Fibroblast of gingiva (primary cell): ENCODE data around the gene VDAC1.
"Not testable (repeated sequence)": the region's sequence is repeated elsewhere in the genome, so short reads cannot be mapped to it uniquely, and the experiment has no call there.

Experiments used
- DNase-seq: peaks from one replicate; pipeline ENCODE4 v3.0.0-alpha.2; 2011; ENCODE audit warnings: low read depth

Gene VDAC1

GRCh38 chr5:133995341-133995740, 9.4 kb downstream of the VDAC1 start:
- DNase-seq, result no peak

DNA sequence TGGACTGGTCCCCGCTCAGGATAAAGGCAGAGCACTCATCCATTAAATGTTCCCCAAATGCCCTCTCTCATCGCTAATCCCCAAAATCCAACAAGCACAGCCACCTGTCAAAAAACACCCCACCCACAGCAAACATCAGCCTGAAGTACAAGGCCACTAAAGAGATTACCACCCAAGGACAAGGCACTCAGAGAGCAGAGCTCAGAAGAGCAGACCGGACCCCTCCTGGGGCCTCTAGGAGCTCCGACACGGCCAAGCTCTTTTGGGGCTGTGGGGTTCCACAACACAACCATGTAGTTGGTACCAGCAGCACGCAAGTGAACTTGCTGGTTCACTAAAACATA, 9.8 kb downstream of the VDAC1 start:
- DNase-seq, result no peak

- no peak for DNase-seq
These were observed 10.3 kb downstream of the VDAC1 start for GRCh38 chr5:133994297-133994989.

DNA sequence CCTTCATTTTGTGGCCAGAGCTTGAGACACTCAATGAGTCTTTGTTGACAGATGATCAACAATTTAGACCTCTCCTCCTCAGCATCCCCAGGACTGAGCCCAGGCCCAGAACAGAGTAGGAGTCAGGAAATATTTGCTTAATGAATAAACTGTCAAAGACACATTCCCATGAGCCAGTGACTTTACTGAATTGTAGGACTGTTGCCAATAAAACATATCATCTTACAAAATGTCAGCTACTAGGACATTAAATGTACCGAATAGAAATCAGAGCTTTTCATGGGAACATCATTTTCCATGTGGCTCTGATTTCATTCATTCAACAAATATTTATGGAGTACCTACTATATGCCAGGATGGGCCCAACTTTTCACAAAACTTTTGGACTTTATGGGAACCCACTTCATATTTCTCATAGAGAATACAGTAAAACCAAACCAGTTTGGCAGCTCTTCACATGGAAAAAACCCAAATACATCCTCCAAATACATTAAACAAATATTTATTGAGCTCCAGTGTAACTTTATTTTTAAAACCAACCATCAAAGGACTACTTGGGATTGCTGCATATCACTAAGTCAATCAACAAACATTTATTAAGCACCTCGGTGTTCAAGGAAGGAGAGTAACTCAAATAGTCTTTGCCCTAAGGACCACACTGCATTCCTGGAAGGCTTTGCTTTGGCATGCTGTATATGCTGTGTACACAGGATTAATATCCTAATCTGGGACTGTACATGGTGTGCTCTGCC, 11.4 kb downstream of the VDAC1 start:
- DNase-seq, result peak; percentile 58

DNA sequence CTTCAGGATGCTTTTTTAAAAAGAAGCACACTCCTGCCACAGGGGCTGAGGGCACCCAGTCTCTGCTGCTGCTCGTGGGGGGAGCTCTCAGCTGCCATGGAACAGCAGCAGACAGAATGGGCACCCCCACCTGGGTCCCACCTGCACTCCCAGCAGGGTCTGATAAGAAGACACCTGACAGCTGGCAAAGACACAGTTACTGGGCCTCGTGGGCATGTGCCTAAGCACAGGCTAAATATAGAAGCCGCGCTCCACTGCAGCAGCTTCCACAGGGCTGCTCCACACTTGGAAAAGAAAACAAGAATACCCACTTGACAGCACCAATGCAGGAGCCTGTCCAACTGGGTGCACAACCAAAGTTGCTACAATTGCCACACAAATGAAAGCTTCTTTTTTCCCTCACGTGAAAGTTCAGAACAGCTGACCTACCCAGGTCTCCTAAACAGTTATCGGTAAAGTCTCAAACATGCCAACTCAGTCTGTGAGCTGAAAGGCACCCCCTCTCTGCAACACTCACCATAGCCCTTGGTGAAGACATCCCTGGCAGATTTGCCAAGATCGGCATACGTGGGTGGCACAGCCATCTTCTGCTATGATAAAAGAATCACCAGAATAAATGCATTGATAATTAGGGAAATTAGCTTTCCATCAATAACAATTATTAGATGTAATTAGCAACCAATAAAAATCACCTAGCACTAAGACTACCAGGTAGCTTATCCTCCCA, 12.2 kb downstream of the VDAC1 start:
- DNase-seq, result no peak

DNA sequence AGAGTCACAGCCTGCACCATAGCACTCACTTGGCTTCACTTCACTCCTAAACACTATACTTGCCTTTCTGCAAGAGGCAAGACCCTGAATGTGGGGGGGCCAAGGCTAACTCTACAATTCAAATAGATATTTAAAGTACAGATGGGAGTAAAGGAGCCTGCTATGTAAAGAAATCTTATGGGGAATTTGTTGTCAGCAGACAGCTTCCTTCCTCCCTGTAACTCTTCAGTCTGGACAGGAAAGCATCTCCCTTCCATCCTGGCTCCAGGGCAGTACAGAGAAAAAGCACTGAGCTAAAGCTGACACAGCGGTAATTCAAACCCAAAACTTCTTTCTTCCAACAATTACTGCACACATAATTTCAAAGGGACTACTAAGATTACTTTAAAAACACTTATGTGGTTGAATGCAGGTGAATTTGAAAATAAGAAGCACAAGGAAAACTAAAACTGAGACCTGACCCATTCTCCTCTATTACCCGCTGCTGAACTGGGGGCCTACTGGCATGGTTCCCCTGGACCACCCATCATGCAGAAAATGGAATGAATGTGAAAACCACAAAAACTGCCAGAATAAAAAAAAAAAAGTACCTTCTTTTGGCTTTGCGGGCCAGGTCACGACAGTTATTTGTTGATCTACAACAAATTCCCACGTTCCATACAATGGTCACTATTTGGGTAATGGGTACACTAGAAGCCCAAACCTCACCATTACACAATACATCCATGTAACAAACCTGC, 13.4 kb downstream of the VDAC1 start:
- DNase-seq, result no peak

DNA sequence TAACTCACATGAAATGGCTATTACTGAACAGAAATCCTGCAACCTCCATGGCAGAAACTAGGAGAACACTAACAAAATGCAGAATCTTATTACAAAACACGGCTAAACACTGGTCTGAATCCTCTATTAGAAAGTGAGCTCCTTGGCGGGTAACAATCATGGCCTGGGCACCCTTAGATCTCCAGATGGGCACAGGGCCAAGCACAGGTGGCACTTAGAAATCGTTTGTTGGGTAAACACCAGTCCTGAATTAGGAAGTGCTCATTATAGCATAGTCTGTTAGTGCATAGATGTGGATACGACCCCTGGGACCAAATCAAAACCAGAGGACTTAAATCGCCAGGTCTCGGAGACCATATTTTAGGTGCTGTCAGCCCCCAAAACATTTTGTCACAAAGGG, 14.4 kb downstream of the VDAC1 start:
- DNase-seq, result no peak

- DNase-seq, result no peak
These were observed 19.1 kb downstream of the VDAC1 start for GRCh38 chr5:133985540-133986180.

DNA sequence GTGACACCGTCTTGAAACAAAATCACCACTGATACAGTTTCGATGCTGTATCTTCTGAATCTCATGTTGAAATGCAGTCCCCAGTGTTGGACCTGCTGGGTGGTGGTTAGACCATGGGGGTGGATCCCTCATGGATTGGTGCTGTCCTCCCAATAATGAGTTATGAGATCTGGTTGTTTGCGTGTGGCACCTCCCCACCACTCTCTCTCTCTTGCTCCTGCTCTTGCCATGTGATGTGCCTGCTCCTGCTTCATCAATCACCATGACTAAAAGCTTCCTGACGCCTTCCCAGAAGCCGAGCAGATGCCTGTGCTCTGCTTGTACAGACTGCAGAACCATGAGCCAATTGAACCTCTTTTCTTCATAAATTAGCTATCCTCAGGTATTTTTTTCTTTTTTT, 21.1 kb downstream of the VDAC1 start:
- no peak for DNase-seq

DNA sequence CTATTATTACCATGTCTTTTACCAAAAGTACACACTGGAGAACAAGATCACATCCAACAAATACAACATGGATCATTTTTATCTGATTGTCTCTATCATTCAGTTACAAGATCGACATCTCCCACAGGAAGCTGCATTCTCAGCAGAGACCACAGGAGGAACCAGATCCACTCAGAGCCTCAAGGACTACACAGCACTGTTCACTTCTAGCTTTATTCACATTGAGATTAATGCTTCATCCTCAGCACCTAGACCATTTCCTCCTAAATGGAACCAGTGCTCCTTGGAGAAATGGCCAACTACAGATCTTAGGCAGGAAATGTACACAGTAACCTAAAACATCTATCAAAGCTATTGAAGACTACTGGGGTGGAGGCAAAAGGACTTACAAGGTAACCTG, 23.1 kb downstream of the VDAC1 start:
- no peak for DNase-seq

GRCh38 chr5:133980652-133981051, 24.1 kb downstream of the VDAC1 start:
- DNase-seq, result no peak

- no peak for DNase-seq
These were observed 25.8 kb downstream of the VDAC1 start for GRCh38 chr5:133978943-133979342.

- DNase-seq, result peak; percentile 60
These were observed 26.9 kb downstream of the VDAC1 start for GRCh38 chr5:133977858-133978257.

DNA sequence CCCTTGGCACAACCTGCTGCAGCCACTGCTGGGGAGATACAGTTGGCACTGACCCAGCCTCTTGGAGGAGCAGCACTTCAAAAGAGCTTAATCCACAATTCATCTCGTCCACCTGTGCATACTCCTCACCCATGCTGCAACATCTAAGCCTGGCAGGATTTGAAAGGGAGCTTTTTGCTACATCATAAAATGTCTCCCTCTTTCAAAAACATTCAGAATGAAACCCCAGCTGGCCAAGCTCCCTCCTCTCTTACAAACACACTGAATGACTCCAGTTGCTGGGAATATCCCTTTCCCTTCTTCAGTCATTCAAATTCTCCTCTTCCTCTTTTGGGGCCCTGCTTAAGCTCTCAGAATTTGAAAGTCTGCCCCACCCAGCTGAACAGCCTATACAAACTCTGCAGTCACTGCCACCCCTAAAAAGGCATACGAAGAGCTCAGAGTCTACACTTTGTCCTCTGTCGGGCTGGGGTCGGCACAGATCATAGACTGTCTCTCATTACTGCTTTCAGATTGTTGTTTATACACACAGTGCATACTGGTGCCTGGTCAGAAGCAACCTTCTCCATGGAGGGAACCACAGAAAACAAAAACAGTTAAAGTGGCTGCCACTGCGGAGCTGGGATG, 27.5 kb downstream of the VDAC1 start:
- DNase-seq, result no peak

GRCh38 chr5:133975546-133975945, 29.2 kb downstream of the VDAC1 start:
- not testable (repeated sequence) for DNase-seq

- no peak for DNase-seq
These were observed 30.6 kb downstream of the VDAC1 start for GRCh38 chr5:133974142-133974541.

- no peak for DNase-seq
These were observed 34.4 kb downstream of the VDAC1 start for GRCh38 chr5:133970325-133970909.

DNA sequence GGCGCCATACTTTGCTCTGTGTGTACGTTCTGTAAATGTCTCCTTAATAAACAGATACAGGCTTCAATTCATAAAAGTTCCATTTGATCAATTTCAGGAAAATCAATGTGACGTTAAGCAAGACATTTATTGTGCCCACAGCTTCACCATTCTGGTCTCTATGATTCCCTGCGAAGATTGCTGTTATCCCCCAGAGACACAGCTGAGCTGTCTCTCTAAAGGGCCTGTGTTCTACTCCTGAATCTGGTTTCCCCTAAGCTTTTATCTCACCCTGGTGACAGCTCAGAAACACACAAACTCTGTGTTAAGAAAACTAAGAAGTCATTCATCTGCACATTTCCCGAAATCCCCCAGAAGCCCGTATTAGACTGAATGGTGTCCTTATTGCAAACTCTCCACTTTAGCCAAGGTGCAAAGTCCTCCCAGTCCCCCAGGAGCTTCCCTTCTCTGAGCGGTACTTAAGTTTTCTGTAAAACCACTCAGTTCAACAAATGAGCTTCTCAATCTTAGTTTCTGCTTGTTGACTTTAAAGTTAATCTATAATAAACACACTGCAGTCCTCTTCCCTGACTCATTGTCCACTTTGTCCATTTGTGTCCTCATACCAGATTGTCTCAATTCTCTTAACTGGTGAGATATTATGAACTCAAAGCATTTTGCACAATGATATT, 35.0 kb downstream of the VDAC1 start:
- DNase-seq, result peak; percentile 55

DNA sequence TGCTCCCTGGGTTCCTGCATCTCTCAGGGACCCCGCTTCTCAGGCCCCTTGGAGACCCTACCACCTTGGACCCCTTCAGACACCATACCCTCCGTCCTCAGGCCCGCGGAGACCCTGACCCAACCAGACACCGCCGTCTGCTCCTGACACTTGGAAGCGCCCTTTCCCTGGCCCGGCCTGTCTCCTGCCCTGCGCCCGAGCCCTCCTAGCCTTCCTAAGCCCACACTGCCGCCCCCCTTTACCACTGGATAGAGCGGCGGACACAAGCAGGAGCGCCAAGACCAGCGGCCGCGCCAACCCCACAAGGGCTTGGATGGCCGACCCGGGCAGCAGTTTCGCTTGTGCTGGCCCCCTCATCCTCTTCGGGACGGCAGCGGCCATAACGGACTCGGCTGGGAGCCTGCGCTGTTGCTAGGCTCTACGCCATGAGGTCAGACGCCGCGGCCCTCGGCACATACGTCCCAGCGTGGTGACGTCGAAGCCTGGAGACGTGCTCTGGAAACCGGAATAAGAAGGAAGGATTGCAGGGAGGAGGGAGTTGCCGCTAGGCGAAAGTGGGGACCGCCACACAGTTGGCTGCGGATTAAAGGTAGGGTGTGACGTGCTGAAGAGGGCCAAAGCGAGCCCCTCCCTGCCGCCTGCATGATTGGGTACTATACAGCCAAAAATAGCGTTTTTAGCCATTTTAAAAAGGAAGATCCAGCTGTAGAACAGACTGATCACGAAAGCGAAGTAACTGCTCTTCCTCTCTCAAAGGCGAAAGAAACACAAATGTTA, 36.4 kb downstream of the VDAC1 start, which contains the start of gene C5orf15:
Gene C5orf15 (minus strand): TSS at position 422 of the 777 bp plus-strand sequence. CDS start 41 bp downstream, at position 381.
- peak; percentile 96 for DNase-seq
